HepG2 (cell line): ENCODE data around the gene GADD45B. TPM values are rescaled to one million over a fixed set of nuclear protein-coding genes. Genes with fewer than 3 reads are reported as not detected.

Source experiments
- FOXA1 ChIP-seq, 2 experiments: fragments of 450-650 bp in 1 of 2; sonication (generic) in 1 of 2; formaldehyde crosslinking in 1 of 2; IDR thresholded peaks; 2 replicates each; pipeline versions ENCODE4 v1.4.0 to v1.6.1; 2016 to 2020; ENCODE audit warnings: missing genetic modification reagents in 1 of 2
- POGK ChIP-seq: sonication (generic); formaldehyde crosslinking; conservative IDR thresholded peaks from 2 replicates; pipeline ENCODE4 v1.8.0; 2022; ENCODE audit warnings: mild to moderate bottlenecking, moderate library complexity, missing genetic modification reagents
- SKIL ChIP-seq: sonication (generic); formaldehyde crosslinking; IDR thresholded peaks from 2 replicates; pipeline ENCODE4 v1.8.0; 2022; ENCODE audit warnings: missing genetic modification reagents, mild to moderate bottlenecking, moderate library complexity, borderline replicate concordance
- ZBTB49 ChIP-seq: sonication (generic); formaldehyde crosslinking; IDR thresholded peaks from 2 replicates; pipeline ENCODE4 v1.4.0; 2020; ENCODE audit warnings: missing genetic modification reagents, borderline replicate concordance
- ZNF274 ChIP-seq: sonication (generic); formaldehyde crosslinking; IDR thresholded peaks from 2 replicates; pipeline ENCODE4 v1.5.1; 2020; ENCODE audit warnings: mild to moderate bottlenecking, missing genetic modification reagents
- ZNF282 ChIP-seq: fragments of 450-650 bp; IDR thresholded peaks from 2 replicates; pipeline ENCODE4 v1.6.1; 2018; ENCODE audit not compliant: partially characterized antibody
- ZNF296 ChIP-seq: sonication (generic); formaldehyde crosslinking; conservative IDR thresholded peaks from 2 replicates; pipeline ENCODE4 v1.5.0; 2020; ENCODE audit warnings: mild to moderate bottlenecking, missing genetic modification reagents
- ZNF383 ChIP-seq: sonication (generic); formaldehyde crosslinking; IDR thresholded peaks from 2 replicates; pipeline ENCODE4 v1.4.0; 2020; ENCODE audit warnings: missing genetic modification reagents, mild to moderate bottlenecking, borderline replicate concordance
- ZNF546 ChIP-seq: sonication (generic); formaldehyde crosslinking; conservative IDR thresholded peaks from 2 replicates; pipeline ENCODE4 v1.8.1; 2023; ENCODE audit warnings: mild to moderate bottlenecking, missing genetic modification reagents
- ZNF660 ChIP-seq: sonication (generic); formaldehyde crosslinking; IDR thresholded peaks from 2 replicates; pipeline ENCODE4 v1.5.1; 2020; ENCODE audit warnings: mild to moderate bottlenecking, low read depth, missing genetic modification reagents, borderline replicate concordance
- ZNF7 ChIP-seq: IDR thresholded peaks from 2 replicates; pipeline ENCODE4 v1.6.1; 2016; ENCODE audit warnings: missing biosample characterization, missing genetic modification reagents
- polyA plus RNA-seq, 8 experiments: library from polyadenylated mRNA; depleted of rRNA in 3 of 8; stranded (reverse) in 7 of 8; unstranded in 1 of 8; fragments of >200 nt; fragmentation: Illumina TruSeq in 4 of 8; extraction: Trizol in 4 of 8; gene quantifications; 2 replicates each; pipeline versions ENCODE4 v1.2.1 to v1.2.3, GENCODE V29; 2011 to 2016; ENCODE audit warnings: low read depth in 4 of 8, missing spikeins in 1 of 8, mixed read lengths in 1 of 8; ENCODE audit not compliant: insufficient read depth in 1 of 8
- total RNA-seq, 5 experiments: library from RNA; depleted of rRNA; stranded (reverse); fragments of >200 nt; fragmentation: Illumina TruSeq; extraction: Trizol; gene quantifications; 2 replicates each; pipeline ENCODE4 v1.2.3, GENCODE V29; 2016; ENCODE audit warnings: low read depth in 1 of 5
- TF ChIP-seq, protein P1 (sequence below): sonication (generic); formaldehyde crosslinking; IDR thresholded peaks from 2 replicates; pipeline ENCODE4 v1.9.0; 2021; ENCODE audit warnings: missing genetic modification reagents, borderline replicate concordance
- TF ChIP-seq, protein P2 (sequence below): sonication (generic); formaldehyde crosslinking; IDR thresholded peaks from 2 replicates; pipeline ENCODE4 v1.5.0; 2020; ENCODE audit warnings: missing genetic modification reagents
- TF ChIP-seq, protein P3 (sequence below): sonication (generic); formaldehyde crosslinking; IDR thresholded peaks from 2 replicates; pipeline ENCODE4 v1.9.0; 2022; ENCODE audit warnings: low read depth, missing genetic modification reagents
- TF ChIP-seq, protein P4 (sequence below): IDR thresholded peaks from 2 replicates; pipeline ENCODE4 v1.6.1; 2016; ENCODE audit warnings: mild to moderate bottlenecking, missing biosample characterization, missing genetic modification reagents

The GADD45B gene
- total and polyA plus RNA-seq, 2 of the 13 experiments (the other 11 are each of a cell fraction or from before 2014, with no cell fraction given): 4.6 to 34.1 TPM

DNA sequence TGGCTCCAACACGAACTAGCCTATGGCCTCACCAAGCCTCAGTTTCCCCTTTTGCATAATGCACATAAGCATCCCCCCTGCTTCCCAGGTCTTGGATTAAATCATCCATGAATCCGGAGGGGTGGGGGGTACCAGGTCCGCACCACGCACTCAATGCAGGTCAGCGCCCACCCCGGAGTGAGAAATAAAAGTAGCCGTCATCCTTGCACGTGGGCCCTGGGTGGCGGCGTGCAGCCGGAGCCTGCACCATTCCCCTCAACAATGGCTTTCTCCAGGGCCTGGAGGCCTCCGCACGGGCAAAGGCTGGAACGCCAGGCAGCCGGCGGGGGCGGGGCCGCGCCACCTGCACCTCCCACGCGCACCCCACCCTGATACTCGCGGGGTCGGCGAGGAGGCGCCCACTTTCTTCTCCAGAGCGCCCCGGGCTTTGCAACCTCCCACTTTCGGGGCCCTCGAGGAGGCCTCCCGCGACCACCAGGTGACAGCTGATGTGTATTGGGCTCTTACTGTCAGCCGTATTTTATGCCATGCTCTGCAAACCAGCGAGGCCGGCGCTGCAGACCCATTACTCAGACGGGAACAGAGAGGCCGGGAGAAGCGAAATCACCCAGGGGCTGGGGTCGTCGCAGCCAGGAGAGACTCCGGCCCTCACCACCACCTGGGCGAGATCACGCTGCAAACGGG is 767 bp upstream of the GADD45B start (continued):
- TF ChIP-seq ZNF282 (no peak), ZNF274 (CRISPR knock-in tag) (no peak), ZNF7 (CRISPR knock-in tag) (no peak), POGK (0 out of 2 replicates have a peak, but pooled peaks have one; percentile 4), ZNF383 (CRISPR knock-in tag) (no peak), FOXA1 (IDR thresholded peaks at IDR 0.05) (no peak), FOXA1 (CRISPR knock-in tag; IDR thresholded peaks at IDR 0.05) (no peak), ZNF296 (no peak), ZNF546 (CRISPR knock-in tag) (no peak), ZNF660 (no peak), ZBTB49 (CRISPR knock-in tag) (no peak), SKIL (CRISPR knock-in tag) (no peak; the same call in 1 of the 2 replicates)
- TF ChIP-seq, protein P1, sequence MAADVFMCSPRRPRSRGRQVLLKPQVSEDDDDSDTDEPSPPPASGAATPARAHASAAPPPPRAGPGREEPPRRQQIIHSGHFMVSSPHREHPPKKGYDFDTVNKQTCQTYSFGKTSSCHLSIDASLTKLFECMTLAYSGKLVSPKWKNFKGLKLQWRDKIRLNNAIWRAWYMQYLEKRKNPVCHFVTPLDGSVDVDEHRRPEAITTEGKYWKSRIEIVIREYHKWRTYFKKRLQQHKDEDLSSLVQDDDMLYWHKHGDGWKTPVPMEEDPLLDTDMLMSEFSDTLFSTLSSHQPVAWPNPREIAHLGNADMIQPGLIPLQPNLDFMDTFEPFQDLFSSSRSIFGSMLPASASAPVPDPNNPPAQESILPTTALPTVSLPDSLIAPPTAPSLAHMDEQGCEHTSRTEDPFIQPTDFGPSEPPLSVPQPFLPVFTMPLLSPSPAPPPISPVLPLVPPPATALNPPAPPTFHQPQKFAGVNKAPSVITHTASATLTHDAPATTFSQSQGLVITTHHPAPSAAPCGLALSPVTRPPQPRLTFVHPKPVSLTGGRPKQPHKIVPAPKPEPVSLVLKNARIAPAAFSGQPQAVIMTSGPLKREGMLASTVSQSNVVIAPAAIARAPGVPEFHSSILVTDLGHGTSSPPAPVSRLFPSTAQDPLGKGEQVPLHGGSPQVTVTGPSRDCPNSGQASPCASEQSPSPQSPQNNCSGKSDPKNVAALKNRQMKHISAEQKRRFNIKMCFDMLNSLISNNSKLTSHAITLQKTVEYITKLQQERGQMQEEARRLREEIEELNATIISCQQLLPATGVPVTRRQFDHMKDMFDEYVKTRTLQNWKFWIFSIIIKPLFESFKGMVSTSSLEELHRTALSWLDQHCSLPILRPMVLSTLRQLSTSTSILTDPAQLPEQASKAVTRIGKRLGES (CRISPR knock-in tag): no peak
- TF ChIP-seq, protein P2, sequence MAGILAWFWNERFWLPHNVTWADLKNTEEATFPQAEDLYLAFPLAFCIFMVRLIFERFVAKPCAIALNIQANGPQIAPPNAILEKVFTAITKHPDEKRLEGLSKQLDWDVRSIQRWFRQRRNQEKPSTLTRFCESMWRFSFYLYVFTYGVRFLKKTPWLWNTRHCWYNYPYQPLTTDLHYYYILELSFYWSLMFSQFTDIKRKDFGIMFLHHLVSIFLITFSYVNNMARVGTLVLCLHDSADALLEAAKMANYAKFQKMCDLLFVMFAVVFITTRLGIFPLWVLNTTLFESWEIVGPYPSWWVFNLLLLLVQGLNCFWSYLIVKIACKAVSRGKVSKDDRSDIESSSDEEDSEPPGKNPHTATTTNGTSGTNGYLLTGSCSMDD (CRISPR knock-in tag): no peak
- TF ChIP-seq, protein P3, sequence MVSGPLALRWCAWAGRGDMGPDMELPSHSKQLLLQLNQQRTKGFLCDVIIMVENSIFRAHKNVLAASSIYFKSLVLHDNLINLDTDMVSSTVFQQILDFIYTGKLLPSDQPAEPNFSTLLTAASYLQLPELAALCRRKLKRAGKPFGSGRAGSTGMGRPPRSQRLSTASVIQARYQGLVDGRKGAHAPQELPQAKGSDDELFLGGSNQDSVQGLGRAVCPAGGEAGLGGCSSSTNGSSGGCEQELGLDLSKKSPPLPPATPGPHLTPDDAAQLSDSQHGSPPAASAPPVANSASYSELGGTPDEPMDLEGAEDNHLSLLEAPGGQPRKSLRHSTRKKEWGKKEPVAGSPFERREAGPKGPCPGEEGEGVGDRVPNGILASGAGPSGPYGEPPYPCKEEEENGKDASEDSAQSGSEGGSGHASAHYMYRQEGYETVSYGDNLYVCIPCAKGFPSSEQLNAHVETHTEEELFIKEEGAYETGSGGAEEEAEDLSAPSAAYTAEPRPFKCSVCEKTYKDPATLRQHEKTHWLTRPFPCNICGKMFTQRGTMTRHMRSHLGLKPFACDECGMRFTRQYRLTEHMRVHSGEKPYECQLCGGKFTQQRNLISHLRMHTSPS: no peak
- TF ChIP-seq, protein P4, sequence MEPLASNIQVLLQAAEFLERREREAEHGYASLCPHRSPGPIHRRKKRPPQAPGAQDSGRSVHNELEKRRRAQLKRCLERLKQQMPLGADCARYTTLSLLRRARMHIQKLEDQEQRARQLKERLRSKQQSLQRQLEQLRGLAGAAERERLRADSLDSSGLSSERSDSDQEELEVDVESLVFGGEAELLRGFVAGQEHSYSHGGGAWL: peak; percentile 31; the same call in 1 of the 2 replicates
